ELF-1 (cell line): ENCODE measurements around the gene SMURF2.
A peak's percentile ranks its signal among the peaks of the same experiment; 100 is the strongest.
"Not testable (repeated sequence)": the region's sequence is repeated elsewhere in the genome, so short reads cannot be mapped to it uniquely, and the experiment has no call there.

ENCODE experiments used
- DNase-seq: peaks from one replicate; pipeline ENCODE4 v3.0.0-alpha.2; 2016; ENCODE audit warnings: low read depth, low spot score

Gene SMURF2

GRCh38 chr17:64661976-64662773, at the start of gene SMURF2:
SMURF2 (minus strand) TSS chr17:64662307; CDS start chr17:64661880, 427 bp downstream.
- DNase-seq, result peak; percentile 70

GRCh38 chr17:64709481-64709880, 47.4 kb upstream of the SMURF2 start:
- no peak for DNase-seq

DNA sequence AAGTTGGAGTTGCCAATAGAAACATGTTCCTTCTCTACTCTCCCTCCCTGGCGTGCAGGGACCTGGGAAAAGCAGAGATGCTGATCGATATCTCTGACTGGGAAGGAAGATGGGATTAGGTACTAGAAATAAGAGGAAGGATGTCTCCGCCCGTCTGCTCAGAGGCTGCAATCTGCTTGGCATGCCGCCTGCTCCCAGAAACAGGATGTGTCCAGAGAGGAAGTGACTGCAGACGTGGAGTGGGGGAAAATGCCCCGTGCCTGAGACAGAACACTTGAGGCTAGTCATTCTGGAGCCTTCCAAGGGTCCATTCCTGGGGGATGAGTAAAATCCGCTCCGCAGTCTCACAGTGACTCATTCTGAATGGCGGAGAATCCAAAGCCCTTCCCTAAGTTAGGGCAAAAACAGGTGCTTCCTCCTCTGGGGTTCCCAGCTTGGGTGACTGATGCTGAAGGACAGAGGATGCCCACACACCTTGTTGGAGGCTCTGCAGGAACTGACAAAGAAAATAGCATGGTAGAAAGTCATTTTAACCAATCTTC, 45.0 kb upstream of the SMURF2 start:
- peak; percentile 71 for DNase-seq

GRCh38 chr17:64706224-64707049, 44.3 kb upstream of the SMURF2 start:
- DNase-seq, result no peak

DNA sequence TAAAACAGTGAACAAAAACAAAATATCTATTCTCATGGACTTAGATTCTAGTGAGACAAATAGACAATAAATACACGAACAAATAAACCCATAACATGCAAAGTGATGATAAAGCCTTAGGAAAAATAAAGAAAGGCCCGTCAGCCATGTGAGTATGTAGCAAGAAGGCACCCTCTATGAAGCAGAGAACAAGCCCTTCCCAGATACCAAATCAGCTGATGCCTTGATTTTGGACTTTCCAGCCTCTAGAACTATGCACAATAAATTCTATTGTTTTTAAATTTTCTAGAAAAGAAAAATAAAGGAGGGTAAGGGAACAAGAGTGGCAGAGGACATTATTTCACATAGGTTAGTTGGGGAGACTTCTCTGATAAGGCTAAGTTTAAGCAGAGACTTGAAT, 40.7 kb upstream of the SMURF2 start:
- no peak for DNase-seq

DNA sequence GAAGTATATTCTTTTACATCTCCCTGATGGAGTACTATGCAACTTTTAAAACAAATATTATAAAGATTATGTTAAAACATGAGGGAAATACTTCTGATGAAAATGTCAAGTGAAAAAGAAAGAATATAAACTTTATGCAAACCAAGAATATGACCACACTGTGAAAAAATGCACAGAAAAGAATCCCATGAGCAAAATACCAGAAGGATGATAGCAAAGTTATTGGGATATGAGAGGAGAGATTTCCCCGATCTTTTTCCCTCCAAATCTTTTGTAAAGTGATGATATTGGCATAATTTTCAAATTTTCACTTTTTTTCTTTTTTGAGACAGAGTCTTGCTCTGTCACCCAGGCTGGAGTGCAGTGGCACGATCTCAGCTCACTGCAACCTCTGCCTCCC, 36.6 kb upstream of the SMURF2 start:
- no peak for DNase-seq

GRCh38 chr17:64694207-64694606, 32.1 kb upstream of the SMURF2 start:
- no peak for DNase-seq

DNA sequence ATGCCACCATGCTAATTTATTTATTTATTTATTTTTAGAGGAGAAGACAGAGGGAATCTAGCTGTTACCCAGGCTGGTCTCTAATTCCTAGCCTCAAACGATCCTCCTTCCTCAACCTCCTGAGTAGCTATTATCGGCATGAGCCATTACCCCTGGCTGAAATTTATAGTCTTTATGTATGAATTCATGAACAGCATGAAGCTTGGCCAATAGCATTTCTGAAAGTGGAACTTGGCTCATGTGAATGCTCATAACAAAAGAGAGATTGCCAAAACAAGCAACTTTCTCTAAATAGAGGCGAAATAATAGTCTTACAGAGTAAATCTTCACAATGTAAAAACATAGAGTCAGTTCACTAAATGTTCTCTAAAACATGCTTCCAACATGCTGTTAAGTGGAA, 30.1 kb upstream of the SMURF2 start:
- DNase-seq, result no peak

GRCh38 chr17:64689106-64689505, 27.0 kb upstream of the SMURF2 start:
- no peak for DNase-seq

- no peak for DNase-seq
Observed at GRCh38 chr17:64688481-64688880, 26.4 kb upstream of the SMURF2 start.

- no peak for DNase-seq
Observed at GRCh38 chr17:64687961-64688360, 25.9 kb upstream of the SMURF2 start.

DNA sequence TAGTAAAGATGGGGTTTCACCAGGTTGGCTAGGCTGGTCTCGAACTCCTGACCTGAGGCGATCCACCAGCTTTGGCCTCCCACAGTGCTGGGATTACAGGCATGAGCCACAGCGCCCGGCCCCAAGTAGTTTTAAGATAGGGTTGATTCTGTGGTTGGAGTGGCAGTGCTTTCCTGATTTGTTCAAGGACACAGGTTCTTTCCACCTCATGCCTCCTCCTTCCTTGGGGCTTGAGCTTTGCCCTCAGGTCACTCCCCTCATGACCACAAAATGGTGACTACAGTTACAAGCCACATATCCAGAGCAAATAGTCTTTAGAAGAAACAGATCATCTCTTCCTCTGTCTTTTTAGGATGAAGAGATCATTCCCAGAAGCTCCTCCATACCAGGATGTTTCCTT, 25.3 kb upstream of the SMURF2 start:
- DNase-seq, result no peak

DNA sequence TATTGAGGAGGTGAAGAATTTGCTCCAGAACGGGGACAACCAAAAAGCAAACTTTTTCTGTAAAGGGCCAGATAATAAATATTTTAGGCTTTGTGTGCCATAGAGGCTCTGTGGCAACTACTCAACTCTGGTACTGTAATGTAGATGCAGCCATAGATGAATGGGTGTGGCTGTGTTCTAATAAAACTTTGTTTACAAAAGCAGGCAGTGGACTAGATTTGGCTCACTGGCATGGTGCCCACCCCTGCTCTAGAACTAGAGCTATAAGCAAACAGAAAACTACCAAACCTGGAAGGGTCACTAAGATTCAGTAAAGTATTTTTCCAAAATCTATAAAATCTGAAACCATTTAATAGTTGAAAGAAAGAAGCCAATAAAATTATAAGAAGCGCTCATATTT, 24.6 kb upstream of the SMURF2 start:
- no peak for DNase-seq

DNA sequence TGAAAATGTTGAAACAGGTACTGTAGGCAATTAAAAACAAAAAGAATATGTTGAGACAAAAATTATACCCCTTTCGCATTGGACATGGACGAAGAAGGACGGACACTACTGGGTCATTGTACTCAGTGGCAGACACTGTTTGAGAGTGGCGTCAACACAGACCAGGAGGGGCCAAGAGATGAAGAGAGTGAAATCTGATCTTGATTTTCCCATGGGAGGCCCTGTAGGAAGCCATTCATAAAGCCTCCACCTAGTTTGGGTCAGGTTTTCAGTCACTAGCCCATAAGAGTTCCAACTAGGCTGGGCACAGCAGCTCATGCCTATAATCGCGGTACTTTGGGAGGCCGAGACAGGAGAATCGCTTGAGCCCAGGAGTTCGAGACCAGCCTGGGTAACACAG, 23.6 kb upstream of the SMURF2 start:
- DNase-seq, result no peak

- no peak for DNase-seq
Observed at GRCh38 chr17:64683796-64684195, 21.7 kb upstream of the SMURF2 start.

DNA sequence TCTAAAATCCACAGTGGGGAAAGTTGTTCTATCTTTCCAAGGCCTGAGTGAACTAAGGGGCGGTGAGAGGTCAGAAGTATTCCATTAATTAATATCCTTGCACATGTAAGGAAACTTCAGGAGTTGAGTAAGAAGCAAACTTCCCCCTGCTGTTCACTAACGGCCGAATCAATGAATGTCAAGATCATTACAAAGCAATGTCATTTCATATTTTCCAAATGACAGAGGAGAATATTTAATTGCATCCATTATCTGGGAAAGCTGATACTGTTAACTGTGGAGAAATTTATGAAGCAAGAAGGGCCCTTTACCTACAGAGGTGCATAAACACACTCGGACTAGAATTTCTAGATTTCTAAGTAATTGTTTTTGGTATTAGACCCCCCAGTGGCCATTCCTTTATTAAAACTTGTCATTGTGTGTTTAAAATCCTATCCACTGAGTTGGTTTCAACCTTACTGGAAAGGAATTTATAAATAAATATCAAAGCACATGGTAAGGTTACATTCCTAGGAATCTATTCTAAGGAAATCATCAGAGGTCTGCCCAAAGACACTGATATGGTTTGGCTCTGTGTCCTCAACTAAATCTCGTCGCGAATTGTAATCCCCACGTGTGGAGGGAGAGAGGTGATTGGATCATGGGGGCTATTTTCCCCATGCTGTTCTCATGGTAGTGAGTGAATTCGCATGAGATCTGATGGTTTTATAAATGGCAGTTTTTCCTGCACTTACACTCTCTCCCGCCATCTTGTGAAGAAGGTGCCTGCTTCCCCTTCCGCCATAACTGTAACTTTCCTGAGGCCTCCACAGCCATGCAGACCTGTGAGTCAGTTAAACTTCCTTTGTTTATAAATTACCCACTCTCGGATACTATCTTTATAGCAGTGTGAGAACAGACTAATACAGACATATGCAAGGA, 20.4 kb upstream of the SMURF2 start:
- DNase-seq, result no peak

- DNase-seq, result no peak
Observed at GRCh38 chr17:64679710-64680216, 17.7 kb upstream of the SMURF2 start.

DNA sequence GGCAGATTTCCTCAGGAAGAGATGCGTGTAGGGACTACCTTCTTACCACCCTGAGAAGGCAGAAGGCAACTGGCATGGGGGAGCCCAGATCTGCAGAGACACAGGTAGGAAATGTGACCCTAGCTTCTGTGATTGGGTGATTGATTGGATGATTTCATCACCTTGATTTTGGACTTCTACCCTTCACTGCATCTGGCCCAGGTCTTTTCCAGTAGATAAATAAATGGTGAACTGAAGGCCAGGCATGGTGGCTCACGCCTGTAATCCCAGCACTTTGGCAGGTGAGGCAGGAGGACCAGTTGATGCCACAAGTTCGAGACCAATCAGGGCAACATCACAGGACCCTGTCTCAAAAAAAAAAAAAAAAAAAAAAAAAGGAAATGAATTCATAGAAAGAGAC, 14.7 kb upstream of the SMURF2 start:
- DNase-seq, result no peak

- not testable (repeated sequence) for DNase-seq
Observed at GRCh38 chr17:64670843-64671590, 8.9 kb upstream of the SMURF2 start.
